Raji (cell line): ENCODE data around the gene TAF1C.

ENCODE experiments used
- POLR2A ChIP-seq: IDR thresholded peaks from 2 replicates; pipeline ENCODE4 v1.6.1; 2011; ENCODE audit warnings: low read depth, low read length, control low read depth; ENCODE audit not compliant: insufficient read depth

TAF1C gene

GRCh38 chr16:84179612-84180320, 7.1 kb downstream of the TAF1C start:
- TF ChIP-seq POLR2A: no peak

- no peak for TF ChIP-seq POLR2A
Measured at GRCh38 chr16:84178892-84179611, 7.8 kb downstream of the TAF1C start.

GRCh38 chr16:84178146-84178765, 8.6 kb downstream of the TAF1C start:
- TF ChIP-seq POLR2A: no peak

- TF ChIP-seq POLR2A: no peak
Measured at GRCh38 chr16:84177741-84178073, 9.2 kb downstream of the TAF1C start.

GRCh38 chr16:84176192-84177053, 10.4 kb downstream of the TAF1C start:
- no peak for TF ChIP-seq POLR2A

GRCh38 chr16:84175350-84176081, 11.3 kb downstream of the TAF1C start:
- TF ChIP-seq POLR2A: peak; percentile 37; the same call in 1 of the 2 replicates

- no peak for TF ChIP-seq POLR2A
Measured at GRCh38 chr16:84174396-84174795, 12.5 kb downstream of the TAF1C start.

GRCh38 chr16:84169765-84170310, 17.0 kb downstream of the TAF1C start:
- TF ChIP-seq POLR2A: no peak

- TF ChIP-seq POLR2A: no peak
Measured at GRCh38 chr16:84166796-84167695, 19.8 kb downstream of the TAF1C start.

- TF ChIP-seq POLR2A: no peak
Measured at GRCh38 chr16:84165746-84166145, 21.1 kb downstream of the TAF1C start.

GRCh38 chr16:84161801-84162200, 25.1 kb downstream of the TAF1C start:
- no peak for TF ChIP-seq POLR2A

- TF ChIP-seq POLR2A: no peak
Measured at GRCh38 chr16:84161037-84161436, 25.8 kb downstream of the TAF1C start.

- TF ChIP-seq POLR2A: no peak
Measured at GRCh38 chr16:84159800-84160199, 27.1 kb downstream of the TAF1C start.
